IMR-90 (cell line): ENCODE data around the gene AKAP9. TPM values are rescaled to one million over a fixed set of nuclear protein-coding genes. Genes with fewer than 3 reads are reported as not detected.

Experiments
- ATAC-seq: fragments of 200-7000 bp; cut with Tn5 transposase; 2 replicates; pipeline ENCODE4 v1.9.1; 2020; ENCODE audit warnings: low read depth, mild to moderate bottlenecking, moderate library complexity
- BruUV-seq: library from RNA; stranded (reverse); fragments of 400-500 nt; replicated peaks from 2 replicates; lab custom pipeline; 2021; lab: Mats Ljungman, UMichigan
- CTCF ChIA-PET: fragments of 300-600 bp; formaldehyde crosslinking; extraction: SDS; loops from one replicate; lab custom pipeline; 2021; ENCODE audit warnings: antibody characterized with exemption; lab: Yijun Ruan, JAX
- POLR2A ChIA-PET: fragments of 300-600 bp; sonication (Branson Sonifier 250); formaldehyde crosslinking; loops from one replicate; lab custom pipeline; 2022; ENCODE audit warnings: antibody characterized with exemption; ENCODE audit not compliant: unreplicated experiment; lab: Charles Lee
- DNase-seq: peaks from one replicate; pipeline ENCODE4 v3.0.0; 2013
- H2AFZ ChIP-seq: replicated peaks from 2 replicates; pipeline ENCODE3; 2013; ENCODE audit warnings: low read length, mild to moderate bottlenecking; ENCODE audit not compliant: poor library complexity
- H2AK5ac ChIP-seq: 2 replicates; pipeline ENCODE4 v1.6.1; 2013; ENCODE audit warnings: low read depth, low read length, inconsistent platforms
- H2AK9ac ChIP-seq: replicated peaks from 2 replicates; pipeline ENCODE3; 2013; ENCODE audit warnings: mild to moderate bottlenecking, low read depth, low read length, moderate library complexity; ENCODE audit not compliant: poor library complexity
- H2BK120ac ChIP-seq: 2 replicates; pipeline ENCODE4 v1.6.1; 2013; ENCODE audit warnings: low read depth, low read length, inconsistent platforms
- H2BK15ac ChIP-seq: 3 replicates; pipeline ENCODE4 v1.6.1; 2013; ENCODE audit warnings: low read depth, low read length, inconsistent platforms
- H2BK20ac ChIP-seq: 2 replicates; pipeline ENCODE4 v1.6.1; 2013; ENCODE audit warnings: low read depth, mild to moderate bottlenecking, inconsistent platforms, low read length, moderate library complexity
- H2BK5ac ChIP-seq: 2 replicates; pipeline ENCODE4 v1.6.1; 2013; ENCODE audit warnings: mild to moderate bottlenecking, low read depth, low read length, inconsistent platforms; ENCODE audit not compliant: poor library complexity, severe bottlenecking
- H3K14ac ChIP-seq: replicated peaks from 2 replicates; pipeline ENCODE4 v1.6.1; 2013; ENCODE audit warnings: low read depth, low read length, inconsistent platforms
- H3K18ac ChIP-seq: 2 replicates; pipeline ENCODE4 v1.6.1; 2013; ENCODE audit warnings: low read depth, low read length, control low read depth
- H3K23ac ChIP-seq: 2 replicates; pipeline ENCODE4 v1.6.1; 2013; ENCODE audit warnings: low read depth, low read length, inconsistent platforms
- H3K27ac ChIP-seq: 2 replicates; pipeline ENCODE4 v1.5.1; 2013; ENCODE audit warnings: mild to moderate bottlenecking, control low read depth, low read length; ENCODE audit not compliant: insufficient read depth
- H3K27me3 ChIP-seq: 2 replicates; pipeline ENCODE4 v1.6.1; 2013; ENCODE audit warnings: low read length; ENCODE audit not compliant: control insufficient read depth, insufficient read depth
- H3K36me3 ChIP-seq: 2 replicates; pipeline ENCODE4 v1.6.1; 2013; ENCODE audit warnings: low read length, mixed read lengths; ENCODE audit not compliant: control insufficient read depth, insufficient read depth
- H3K4ac ChIP-seq: 2 replicates; pipeline ENCODE4 v1.6.1; 2013; ENCODE audit warnings: low read depth, low read length, inconsistent platforms
- H3K4me1 ChIP-seq: 2 replicates; pipeline ENCODE4 v1.6.1; 2013; ENCODE audit warnings: low read length, mixed read lengths; ENCODE audit not compliant: control insufficient read depth, insufficient read depth
- H3K4me2 ChIP-seq: 2 replicates; pipeline ENCODE4 v1.6.1; 2013; ENCODE audit warnings: low read depth, mild to moderate bottlenecking, control low read depth, low read length, moderate library complexity
- H3K4me3 ChIP-seq: 2 replicates; pipeline ENCODE4 v1.5.1; 2013; ENCODE audit warnings: low read depth, mild to moderate bottlenecking, control low read depth, low read length, moderate library complexity; ENCODE audit not compliant: insufficient read depth
- H3K56ac ChIP-seq: 2 replicates; pipeline ENCODE4 v1.6.1; 2013; ENCODE audit warnings: low read length, inconsistent platforms; ENCODE audit not compliant: insufficient read depth; ENCODE audit errors: extremely low read depth
- H3K79me1 ChIP-seq, 2 experiments: 2 replicates each; pipeline ENCODE4 v1.6.1; 2013; ENCODE audit warnings: low read length in 2 of 2, inconsistent platforms in 1 of 2, low read depth in 1 of 2
- H3K9ac ChIP-seq: 2 replicates; pipeline ENCODE4 v1.6.1; 2013; ENCODE audit warnings: low read depth, low read length, control low read depth
- H3K9me1 ChIP-seq: 2 replicates; pipeline ENCODE4 v1.6.1; 2013; ENCODE audit warnings: low read length, inconsistent platforms; ENCODE audit not compliant: insufficient read depth
- H3K9me3 ChIP-seq: 2 replicates; pipeline ENCODE4 v1.6.1; 2013; ENCODE audit warnings: low read length; ENCODE audit not compliant: control insufficient read depth, insufficient read depth
- H4K20me1 ChIP-seq: 2 replicates; pipeline ENCODE4 v1.6.1; 2013; ENCODE audit warnings: low read length, inconsistent platforms; ENCODE audit not compliant: insufficient read depth
- H4K5ac ChIP-seq: 2 replicates; pipeline ENCODE4 v1.6.1; 2013; ENCODE audit warnings: mild to moderate bottlenecking, low read depth, low read length, control low read depth
- H4K8ac ChIP-seq, 2 experiments: 2 replicates each; pipeline ENCODE4 v1.6.1; 2013; ENCODE audit warnings: low read depth in 2 of 2, low read length in 2 of 2, control low read depth in 1 of 2, inconsistent platforms in 1 of 2
- H4K91ac ChIP-seq: 2 replicates; pipeline ENCODE4 v1.6.1; 2013; ENCODE audit warnings: low read depth, low read length, inconsistent platforms; ENCODE audit not compliant: insufficient read depth
- BHLHE40 ChIP-seq: fragments of 150-350 bp; IDR thresholded peaks from 2 replicates; pipeline ENCODE4 v1.6.1; 2016; ENCODE audit warnings: mild to moderate bottlenecking, low read depth, low read length
- CHD1 ChIP-seq: IDR thresholded peaks from 2 replicates; pipeline ENCODE4 v1.6.1; 2012; ENCODE audit warnings: low read depth, low read length, improper control_type of control experiment
- FOS ChIP-seq: fragments of 150-350 bp; IDR thresholded peaks from 2 replicates; pipeline ENCODE4 v1.6.1; 2016; ENCODE audit warnings: low read depth, low read length
- MAFK ChIP-seq: IDR thresholded peaks from 2 replicates; pipeline ENCODE4 v1.6.1; 2012; ENCODE audit warnings: low read depth, low read length, improper control_type of control experiment
- MAZ ChIP-seq: IDR thresholded peaks from 2 replicates; pipeline ENCODE4 v1.6.1; 2012; ENCODE audit warnings: low read depth, mild to moderate bottlenecking, low read length, improper control_type of control experiment, moderate library complexity, borderline replicate concordance
- MXI1 ChIP-seq: IDR thresholded peaks from 2 replicates; pipeline ENCODE4 v1.6.1; 2012; ENCODE audit warnings: low read depth, mild to moderate bottlenecking, low read length, moderate library complexity, borderline replicate concordance
- NFE2L2 ChIP-seq: fragments of 150-350 bp; IDR thresholded peaks from 2 replicates; pipeline ENCODE4 v1.6.1; 2016; ENCODE audit warnings: low read depth, mild to moderate bottlenecking, low read length
- POLR2A ChIP-seq: IDR thresholded peaks from 2 replicates; pipeline ENCODE4 v1.6.1; 2012; ENCODE audit warnings: mild to moderate bottlenecking, low read depth, low read length
- RAD21 ChIP-seq: IDR thresholded peaks from 2 replicates; pipeline ENCODE4 v1.6.1; 2012; ENCODE audit warnings: low read length, improper control_type of control experiment
- RCOR1 ChIP-seq: IDR thresholded peaks from 2 replicates; pipeline ENCODE4 v1.6.1; 2012; ENCODE audit warnings: mild to moderate bottlenecking, low read length, improper control_type of control experiment; ENCODE audit not compliant: insufficient replicate concordance
- RFX5 ChIP-seq: IDR thresholded peaks from 2 replicates; pipeline ENCODE4 v1.8.0; 2012; ENCODE audit warnings: low read depth, mild to moderate bottlenecking, low read length, moderate library complexity
- SMC3 ChIP-seq: fragments of 150-350 bp; IDR thresholded peaks from 2 replicates; pipeline ENCODE4 v1.6.1; 2016; ENCODE audit warnings: low read depth, mild to moderate bottlenecking, antibody characterized with exemption, low read length, moderate library complexity
- WGBS, 2 experiments: methylation state at CpG; one replicate each; pipeline versions ENCODE4 v1.1.5 to v1.1.7; 2013; ENCODE audit warnings: missing lambda C conversion rate in 2 of 2; ENCODE audit not compliant: insufficient read length in 1 of 2; ENCODE audit errors: extremely low coverage in 2 of 2; 5-methylcytosine and 5-hydroxymethylcytosine counted together
- dilution Hi-C: fragments of 300-500 bp; cut with HindIII; formaldehyde crosslinking; loops from one replicate; pipeline ENCODE4 v1.14.3; 2018; ENCODE audit warnings: low sequenced_read_pairs; ENCODE audit not compliant: unreplicated experiment
- in situ Hi-C: fragments of 300-500 bp; cut with MboI; formaldehyde crosslinking; loops from 3 replicates; pipeline ENCODE4 v1.14.3; 2019; ENCODE audit warnings: low sequenced_read_pairs, inconsistent platforms, mixed read lengths
- intact Hi-C: fragments of 100-400 bp; cut with micrococcal nuclease; formaldehyde crosslinking; loops from 2 replicates; pipeline ENCODE4 v1.10.0; 2022
- polyA plus RNA-seq, 3 experiments: library from polyadenylated mRNA; depleted of rRNA; stranded (reverse); fragments of >200 nt; gene quantifications; 2 replicates each; pipeline ENCODE4 v1.2.3, GENCODE V29; 2012; ENCODE audit warnings: low replicate concordance in 1 of 3
- total RNA-seq: library from RNA; depleted of rRNA; stranded (reverse); fragments of >200 nt; gene quantifications from 2 replicates; pipeline ENCODE4 v1.2.3, GENCODE V29; 2012
- TF ChIP-seq, protein P1 (sequence below): conservative IDR thresholded peaks from 2 replicates; pipeline ENCODE4 v1.5.1; 2012; ENCODE audit warnings: mild to moderate bottlenecking, low read depth, low read length, improper control_type of control experiment
- TF ChIP-seq, protein P2 (sequence below): fragments of 150-350 bp; IDR thresholded peaks from 2 replicates; pipeline ENCODE4 v1.6.1; 2017; ENCODE audit warnings: mild to moderate bottlenecking, antibody characterized with exemption, low read length, low read depth

AKAP9 gene
- total and polyA plus RNA-seq, 2 of the 4 experiments (the other 2 are of a cell fraction): 9.7 to 25.3 TPM

DNA sequence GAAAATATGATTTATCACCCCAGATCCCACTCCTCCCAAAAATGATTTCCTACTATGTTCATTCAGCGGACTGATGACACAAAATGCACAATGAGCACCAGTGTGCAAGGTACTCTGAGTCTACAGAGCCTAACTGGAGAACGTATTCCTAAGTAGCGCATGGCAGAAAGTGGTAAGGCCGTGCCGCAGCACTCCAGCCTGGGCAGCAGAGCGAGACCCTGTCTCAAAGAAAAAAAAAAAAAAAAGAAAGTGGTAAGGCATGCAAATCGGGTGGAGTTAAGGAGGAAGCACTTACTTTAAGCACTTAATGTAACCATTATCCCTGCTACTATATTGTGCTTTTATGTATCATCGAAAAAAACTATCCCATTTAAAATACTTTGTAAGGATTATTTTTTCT is 168.2 kb downstream of the AKAP9 start:
- dilution Hi-C loops: no loop called here
- H3K9ac ChIP-seq: no peak overlapping the region
- no peak overlapping the region for H3K4me2 ChIP-seq
- in situ Hi-C loops: no loop called here
- no peak overlapping the region for H4K5ac ChIP-seq
- H3K9me3 ChIP-seq: no peaks in the 10 kb centered on the region
- CTCF ChIA-PET: no interaction called here
- intact Hi-C loops: no loop called here
- TF ChIP-seq RFX5: no peak
- no peak for TF ChIP-seq FOS
- TF ChIP-seq MAFK: no peak
- TF ChIP-seq, protein P1, sequence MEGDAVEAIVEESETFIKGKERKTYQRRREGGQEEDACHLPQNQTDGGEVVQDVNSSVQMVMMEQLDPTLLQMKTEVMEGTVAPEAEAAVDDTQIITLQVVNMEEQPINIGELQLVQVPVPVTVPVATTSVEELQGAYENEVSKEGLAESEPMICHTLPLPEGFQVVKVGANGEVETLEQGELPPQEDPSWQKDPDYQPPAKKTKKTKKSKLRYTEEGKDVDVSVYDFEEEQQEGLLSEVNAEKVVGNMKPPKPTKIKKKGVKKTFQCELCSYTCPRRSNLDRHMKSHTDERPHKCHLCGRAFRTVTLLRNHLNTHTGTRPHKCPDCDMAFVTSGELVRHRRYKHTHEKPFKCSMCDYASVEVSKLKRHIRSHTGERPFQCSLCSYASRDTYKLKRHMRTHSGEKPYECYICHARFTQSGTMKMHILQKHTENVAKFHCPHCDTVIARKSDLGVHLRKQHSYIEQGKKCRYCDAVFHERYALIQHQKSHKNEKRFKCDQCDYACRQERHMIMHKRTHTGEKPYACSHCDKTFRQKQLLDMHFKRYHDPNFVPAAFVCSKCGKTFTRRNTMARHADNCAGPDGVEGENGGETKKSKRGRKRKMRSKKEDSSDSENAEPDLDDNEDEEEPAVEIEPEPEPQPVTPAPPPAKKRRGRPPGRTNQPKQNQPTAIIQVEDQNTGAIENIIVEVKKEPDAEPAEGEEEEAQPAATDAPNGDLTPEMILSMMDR: no peak
- no peak for TF ChIP-seq RCOR1
- TF ChIP-seq RAD21: no peak
- no peak for TF ChIP-seq SMC3
- TF ChIP-seq CHD1: no peak
- TF ChIP-seq BHLHE40: no peak
- no peak for TF ChIP-seq NFE2L2
- TF ChIP-seq MXI1: no peak
- TF ChIP-seq POLR2A: no peak
- TF ChIP-seq MAZ: no peak
- TF ChIP-seq, protein P2, sequence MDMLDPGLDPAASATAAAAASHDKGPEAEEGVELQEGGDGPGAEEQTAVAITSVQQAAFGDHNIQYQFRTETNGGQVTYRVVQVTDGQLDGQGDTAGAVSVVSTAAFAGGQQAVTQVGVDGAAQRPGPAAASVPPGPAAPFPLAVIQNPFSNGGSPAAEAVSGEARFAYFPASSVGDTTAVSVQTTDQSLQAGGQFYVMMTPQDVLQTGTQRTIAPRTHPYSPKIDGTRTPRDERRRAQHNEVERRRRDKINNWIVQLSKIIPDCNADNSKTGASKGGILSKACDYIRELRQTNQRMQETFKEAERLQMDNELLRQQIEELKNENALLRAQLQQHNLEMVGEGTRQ: no peak
- no peak overlapping the region for H2AFZ ChIP-seq
- no peak overlapping the region for H2BK20ac ChIP-seq
- H2BK15ac ChIP-seq: no peak overlapping the region
- no peaks in the 10 kb centered on the region for H3K4me1 ChIP-seq
- WGBS, 2 experiments: no CpG with 5 or more reads among the region's 8 CpGs
- H4K8ac ChIP-seq: no peak overlapping the region
- H2AK9ac ChIP-seq: no peak overlapping the region
- H3K18ac ChIP-seq: no peak overlapping the region
- H3K56ac ChIP-seq: no peak overlapping the region
- H3K14ac ChIP-seq: no peak overlapping the region
- POLR2A ChIA-PET: no interaction called here
- H4K91ac ChIP-seq: no peak overlapping the region
- ATAC-seq: no peak
- no peak for DNase-seq
- no peak overlapping the region for H3K27ac ChIP-seq
- no peak overlapping the region for H3K4ac ChIP-seq
- no peak overlapping the region for H3K23ac ChIP-seq
- peaks cover 18% of the 10 kb centered on the region for H3K36me3 ChIP-seq
- no peak overlapping the region for H2BK120ac ChIP-seq
- no peaks in the 10 kb centered on the region for H3K79me1 ChIP-seq
- H2AK5ac ChIP-seq: no peak overlapping the region
- BruUV-seq: no TSS peak
- H3K27me3 ChIP-seq: no peaks in the 10 kb centered on the region
- H3K9me1 ChIP-seq: no peaks in the 10 kb centered on the region
- H4K20me1 ChIP-seq: no peaks in the 10 kb centered on the region
- H2BK5ac ChIP-seq: no peak overlapping the region
- H3K4me3 ChIP-seq: no peak overlapping the region
